Suppressor macrophage (primary cell): ENCODE data around the gene PPP6R3.
A peak's percentile ranks its signal among the peaks of the same experiment; 100 is the strongest.
"Not testable (repeated sequence)": the region's sequence is repeated elsewhere in the genome, so short reads cannot be mapped to it uniquely, and the experiment has no call there.

Source experiments
- DNase-seq, 4 experiments: peaks; one replicate each; pipeline ENCODE4 v3.0.0-alpha.2; 2020 to 2022

The PPP6R3 gene

DNA sequence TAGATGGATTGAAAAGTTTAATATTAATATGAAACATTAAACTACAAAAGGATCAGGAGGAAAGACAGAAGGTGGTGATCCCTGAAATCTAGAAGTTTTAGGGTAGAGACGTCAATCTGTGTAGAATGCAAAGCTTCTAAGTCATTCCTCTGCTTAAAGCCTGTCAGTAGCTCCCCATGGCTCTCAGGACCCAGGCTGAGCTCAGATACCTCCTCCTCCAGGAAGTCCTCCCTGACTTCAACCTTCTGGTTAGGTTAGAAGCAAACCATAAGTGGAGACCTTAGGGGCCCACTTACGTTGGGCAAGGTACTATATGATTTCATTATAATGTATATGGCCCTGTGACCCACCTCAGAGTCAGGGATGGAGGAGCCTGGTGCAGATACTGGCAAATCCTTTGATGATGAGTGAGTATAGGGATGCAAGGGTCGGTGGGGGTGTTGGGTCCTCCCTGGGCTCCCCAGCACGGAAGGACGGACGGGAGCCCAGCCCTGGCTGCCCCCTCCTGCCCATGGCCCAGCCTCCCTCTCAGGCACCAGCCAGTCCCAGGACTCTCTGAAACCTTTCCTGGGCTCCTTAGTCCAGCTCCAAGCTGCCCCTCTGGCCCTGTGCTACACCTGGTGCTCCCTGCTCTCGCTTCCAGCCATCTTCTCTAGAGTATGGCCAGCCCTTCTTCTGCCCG, 3.2 kb upstream of the PPP6R3 start:
- DNase-seq: no peak

- DNase-seq: no peak
Observed at GRCh38 chr11:68457898-68458249, 2.7 kb upstream of the PPP6R3 start.

- DNase-seq: not testable (repeated sequence)
Observed at GRCh38 chr11:68458340-68458739, 2.2 kb upstream of the PPP6R3 start.

- peak; percentile 95 to 98 (median 98) for DNase-seq
Observed at GRCh38 chr11:68459886-68460740, 439 bp upstream of the PPP6R3 start.

DNA sequence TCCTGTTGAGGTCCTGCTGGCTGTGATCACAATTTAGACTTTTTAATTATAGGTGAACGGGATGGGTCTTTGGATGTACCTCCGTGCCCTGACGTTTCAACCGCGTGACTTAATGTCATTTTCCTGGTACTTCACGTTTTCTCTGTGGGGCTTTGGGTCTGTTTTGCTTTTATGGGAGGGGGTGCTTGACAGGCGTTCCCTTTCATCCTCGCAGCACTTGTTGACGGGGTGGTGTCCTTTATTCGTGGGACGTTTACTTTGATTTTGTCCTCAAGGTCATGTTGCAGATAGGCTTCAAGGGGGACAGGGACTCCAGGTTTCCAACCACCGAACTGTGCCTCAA, 994 bp downstream of the PPP6R3 start:
- DNase-seq: no peak

- no peak for DNase-seq
Observed at GRCh38 chr11:68463714-68464113, 3.2 kb downstream of the PPP6R3 start.

DNA sequence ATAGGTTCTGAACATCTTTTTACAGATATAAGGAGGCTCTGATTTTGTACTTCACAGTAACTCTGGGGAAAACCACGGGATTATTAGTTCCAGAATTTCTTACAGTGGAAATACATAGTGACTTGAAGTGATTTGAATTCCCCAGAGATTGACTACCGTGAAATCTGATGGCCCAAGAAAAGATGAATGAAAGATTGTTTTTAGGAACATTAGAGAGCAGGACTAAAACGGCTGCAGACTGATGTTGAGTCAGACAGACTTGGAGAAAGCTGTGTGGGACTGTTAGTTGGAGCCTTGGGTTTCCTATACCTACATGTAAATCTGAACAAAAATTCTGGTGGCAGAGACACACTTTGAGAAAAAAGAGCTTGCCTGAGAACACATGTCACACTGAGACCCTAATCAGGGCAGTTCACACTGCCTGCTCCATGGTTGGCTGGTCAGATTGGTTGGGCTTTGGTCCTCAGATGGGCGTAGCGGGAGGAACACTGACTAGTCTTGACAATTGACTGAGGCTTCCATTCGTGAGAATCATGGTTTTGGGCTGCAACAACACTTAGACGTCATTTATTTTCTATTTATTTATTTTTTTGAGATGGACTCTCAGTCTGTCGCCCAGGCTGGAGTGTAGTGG, 6.8 kb downstream of the PPP6R3 start:
- DNase-seq: no peak

DNA sequence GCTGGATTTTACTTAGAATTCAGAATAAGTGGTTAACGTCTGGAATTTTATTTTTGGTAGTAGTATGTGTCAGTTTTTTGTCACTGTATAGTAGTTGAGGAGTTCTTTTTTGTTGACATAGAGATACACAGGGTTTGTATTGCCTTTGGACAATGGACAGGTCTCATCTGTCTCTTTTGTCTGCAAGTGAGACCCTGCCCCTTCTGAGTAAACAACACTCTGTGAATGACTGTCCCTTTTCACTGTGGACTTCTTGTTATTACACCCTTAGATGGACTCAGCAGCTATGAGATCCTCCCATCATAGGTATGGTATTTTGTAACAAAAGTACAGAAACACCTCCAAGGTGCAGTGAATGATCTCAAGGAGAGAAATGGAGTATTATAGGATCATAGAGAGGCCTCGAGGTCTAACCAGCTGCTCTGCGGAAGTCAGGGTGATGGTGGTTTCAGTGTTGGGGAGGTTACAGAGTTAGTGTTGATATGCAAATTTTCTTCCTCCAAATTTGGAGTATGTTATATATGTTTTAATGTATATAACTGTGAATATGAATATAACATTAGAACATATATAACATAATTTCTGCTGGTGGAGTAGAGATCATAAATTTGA, 7.8 kb downstream of the PPP6R3 start:
- DNase-seq: no peak

- DNase-seq: no peak
Observed at GRCh38 chr11:68469122-68469521, 8.6 kb downstream of the PPP6R3 start.

DNA sequence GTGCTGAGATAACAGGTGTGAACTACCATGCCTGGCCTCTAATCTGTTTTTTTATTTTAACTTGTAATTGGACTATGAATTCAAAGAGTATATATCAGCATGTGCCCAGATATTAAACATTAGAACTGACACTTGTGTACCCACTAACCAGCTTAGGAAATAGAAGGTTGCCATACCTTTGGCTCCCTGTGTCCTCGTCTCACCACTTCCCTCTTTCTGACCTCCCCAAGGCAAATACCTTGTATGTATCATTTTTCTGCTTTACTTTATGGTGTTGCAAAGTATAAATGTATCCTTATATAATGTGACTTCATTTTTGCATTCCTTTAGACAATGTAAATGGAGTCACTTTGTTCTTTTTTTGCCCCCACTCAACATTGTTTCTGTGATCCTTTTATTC, 9.1 kb downstream of the PPP6R3 start:
- no peak for DNase-seq

GRCh38 chr11:68470304-68470811, 9.8 kb downstream of the PPP6R3 start:
- DNase-seq: peak in 3 of 4 experiments; percentile 15 to 26 (median 20)

DNA sequence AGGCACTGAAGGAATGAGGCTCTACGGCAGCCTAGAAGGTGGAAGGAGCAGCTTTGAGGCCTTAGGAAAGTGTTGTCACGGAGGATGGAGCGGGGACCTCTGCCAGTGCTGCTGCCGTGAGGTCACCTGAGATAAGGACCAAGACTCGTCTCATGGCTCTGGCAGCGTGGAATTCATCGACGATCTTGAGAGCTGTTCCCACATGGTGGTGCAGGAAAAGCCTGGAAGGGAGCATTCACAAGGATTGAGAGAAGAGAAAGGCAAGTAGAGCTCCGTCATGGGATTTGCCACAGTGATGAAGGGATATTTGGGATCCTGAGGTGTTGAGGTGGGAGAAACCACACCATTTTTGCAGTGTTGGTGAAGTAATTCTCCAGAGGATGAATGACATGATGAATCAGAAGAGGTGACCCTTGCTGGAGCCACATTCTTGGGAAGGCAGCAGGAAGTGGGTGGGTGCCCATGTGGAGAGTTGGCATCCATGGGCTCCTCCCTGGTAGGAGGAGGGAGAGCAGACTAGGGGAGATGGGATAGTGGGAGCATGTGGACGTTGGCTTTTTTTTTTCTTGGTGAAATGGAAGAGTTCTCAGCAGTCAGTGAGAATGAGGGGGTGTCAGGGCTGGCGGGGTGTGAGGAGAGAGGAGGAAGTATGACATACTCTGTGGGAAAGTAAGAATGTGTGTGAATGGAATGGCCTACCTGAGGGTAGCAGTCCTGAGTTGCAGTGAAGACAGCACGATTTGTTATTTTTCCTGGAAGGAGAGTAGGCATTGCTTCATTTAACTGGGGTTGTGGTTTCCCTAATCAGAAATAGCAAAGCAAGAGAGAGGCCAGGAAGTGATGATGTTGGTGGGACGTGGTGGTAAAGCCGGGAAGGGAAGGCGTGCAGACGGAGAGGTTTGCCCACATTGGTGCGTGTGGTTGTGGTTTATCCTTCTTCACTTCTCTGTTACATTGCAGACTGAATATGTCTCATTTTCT, 11.1 kb downstream of the PPP6R3 start:
- DNase-seq: peak; percentile 71 to 82 (median 76)

DNA sequence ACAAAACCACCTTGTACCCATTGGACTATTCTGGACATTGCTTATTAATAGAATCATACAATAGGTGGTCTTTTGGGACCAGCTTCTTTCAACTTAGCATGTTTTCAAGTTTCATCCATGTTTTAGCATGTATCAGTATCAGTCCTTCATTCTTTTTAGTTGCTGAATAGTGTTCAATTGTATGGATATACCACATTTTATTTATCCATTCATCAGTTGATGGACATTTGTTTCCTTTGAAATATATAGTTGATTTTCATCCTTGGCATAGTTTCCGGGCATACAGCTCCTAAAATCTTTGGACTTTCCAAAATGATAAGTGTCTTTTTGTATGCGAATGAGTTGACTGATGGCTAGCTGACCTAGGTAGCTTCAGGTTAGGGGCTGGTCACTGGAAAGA, 12.2 kb downstream of the PPP6R3 start:
- no peak for DNase-seq

- no peak for DNase-seq
Observed at GRCh38 chr11:68473693-68474092, 13.1 kb downstream of the PPP6R3 start.

- DNase-seq: not testable (repeated sequence)
Observed at GRCh38 chr11:68475626-68476025, 15.1 kb downstream of the PPP6R3 start.

DNA sequence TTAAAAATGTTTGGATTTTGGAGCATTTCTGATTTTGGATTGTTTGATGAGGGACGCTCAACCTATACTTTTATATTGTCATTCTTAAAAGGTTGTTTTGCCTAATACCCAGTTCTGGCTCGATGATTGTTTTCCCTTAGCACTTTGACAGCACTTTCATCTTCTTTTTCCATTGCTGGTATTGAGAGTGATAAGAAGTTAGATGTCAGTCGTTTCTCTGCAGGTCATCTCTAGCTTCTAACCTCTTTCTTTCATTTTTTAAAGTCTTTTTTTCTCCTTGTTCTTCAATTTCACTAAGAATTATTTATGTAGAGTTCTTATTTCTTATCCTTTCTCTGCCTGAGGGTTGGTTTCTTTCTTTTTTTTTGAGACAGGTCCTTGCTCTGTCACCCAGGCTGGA, 18.8 kb downstream of the PPP6R3 start:
- no peak for DNase-seq

GRCh38 chr11:68480193-68480592, 19.6 kb downstream of the PPP6R3 start:
- no peak for DNase-seq

- no peak for DNase-seq
Observed at GRCh38 chr11:68480852-68481510, 20.4 kb downstream of the PPP6R3 start.

DNA sequence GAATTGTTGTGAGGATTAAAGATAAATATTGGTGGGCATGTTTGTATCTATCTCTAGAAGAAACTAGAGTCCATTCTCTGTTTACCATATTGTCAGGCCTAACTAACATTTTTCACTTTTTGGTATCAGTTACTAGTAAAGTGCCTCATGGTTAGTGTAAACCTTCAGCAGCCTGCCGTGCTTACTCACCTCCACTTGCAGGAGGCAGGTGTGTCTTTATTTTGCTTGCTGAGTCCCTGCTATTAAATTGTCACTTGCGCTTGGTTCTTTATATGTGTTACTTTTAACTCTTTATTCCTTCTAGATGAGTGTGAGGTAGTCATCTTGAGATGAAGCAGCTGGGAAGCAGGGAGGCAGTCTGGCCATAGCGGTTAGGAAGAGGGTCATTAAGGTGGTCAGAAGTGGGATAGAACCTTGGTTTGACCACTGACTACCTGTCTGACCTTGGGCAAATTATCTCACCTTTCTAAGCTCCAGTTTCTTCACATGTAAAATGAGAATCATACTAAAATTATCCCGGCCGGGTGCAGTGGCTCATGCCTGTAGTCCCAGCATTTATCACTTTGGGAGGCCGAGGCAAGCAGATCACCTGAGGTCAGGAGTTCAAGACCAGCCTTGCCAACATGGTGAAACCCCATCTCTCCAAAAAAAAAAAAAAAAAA, 21.2 kb downstream of the PPP6R3 start:
- DNase-seq: no peak

DNA sequence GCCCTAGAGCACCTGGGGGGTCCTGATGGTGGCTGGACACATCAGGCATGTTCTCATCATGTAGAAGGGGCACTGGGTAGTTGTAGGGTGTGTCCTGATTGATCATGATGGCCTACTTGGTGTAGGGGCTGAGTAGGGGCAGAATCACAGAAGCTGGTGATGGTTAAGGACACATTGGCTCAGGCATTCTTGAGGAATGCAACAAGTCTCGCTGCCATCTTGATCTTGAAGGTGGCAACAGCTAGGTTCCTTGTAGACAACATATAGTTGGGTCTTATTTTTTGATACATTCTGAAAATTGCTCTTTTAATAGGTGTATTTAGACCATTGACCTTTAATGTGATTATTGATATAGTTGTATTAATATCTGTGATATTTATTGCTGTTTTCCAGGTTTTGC, 28.1 kb downstream of the PPP6R3 start:
- no peak for DNase-seq

DNA sequence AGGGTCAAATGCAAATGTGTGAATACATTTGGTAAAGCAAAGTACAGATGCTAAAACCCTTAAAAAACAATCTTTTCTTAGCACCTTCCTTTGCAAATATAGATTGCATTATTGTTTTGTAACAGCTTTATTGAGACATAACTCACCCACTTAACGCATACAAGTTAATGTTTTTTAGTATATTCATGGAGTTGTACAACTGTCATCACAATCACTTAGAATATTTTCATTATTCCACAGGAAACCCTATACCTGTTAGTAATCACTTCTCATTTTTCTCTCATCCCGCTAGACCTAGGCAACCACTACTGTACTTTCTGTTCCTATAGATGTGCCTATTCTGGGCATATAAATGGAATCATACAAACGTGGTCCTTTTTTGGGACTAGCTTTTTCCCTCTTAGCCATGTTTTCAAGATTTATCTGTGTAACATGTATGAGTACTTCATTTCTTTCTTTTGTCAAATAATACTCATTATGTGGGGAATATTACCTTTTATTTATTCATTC, 34.7 kb downstream of the PPP6R3 start:
- DNase-seq: no peak
